Measurements from ENCODE around the gene SELENOO. TPM values are rescaled to one million over a fixed set of nuclear protein-coding genes. Genes with fewer than 3 reads are reported as not detected.

The SELENOO gene
- total RNA-seq, 1 donor from 2014 or later, result 28.3 TPM

- DNase-seq (ENCODE audit: low spot score in 2 of 2, unreplicated experiment in 2 of 2), result no peak
- H3K36me3 Mint-ChIP-seq, result peaks cover 3% of the 10 kb centered on the region
- H3K9me3 Mint-ChIP-seq, result no peaks in the 10 kb centered on the region
- peak overlapping the region; percentile 100 for H3K4me3 Mint-ChIP-seq
- no peak for TF ChIP-seq CTCF (IDR thresholded peaks at IDR 0.05; ENCODE audit: unreplicated experiment)
- H3K4me1 Mint-ChIP-seq, result peaks cover 33% of the 10 kb centered on the region
- no peaks in the 10 kb centered on the region for H3K27me3 Mint-ChIP-seq (ENCODE audit: low read depth)
- H3K27ac Mint-ChIP-seq, result no peak overlapping the region
Observed at GRCh38 chr22:50242406-50242949, 41.7 kb downstream of the SELENOO start.

GRCh38 chr22:50243685-50244419, 43.0 kb downstream of the SELENOO start:
- Mint-ChIP-seq H3K27me3 (ENCODE audit: low read depth) (no peaks in the 10 kb centered on the region), H3K27ac (peak overlapping the region; percentile 100), H3K4me3 (peak overlapping the region; percentile 100), H3K9me3 (no peaks in the 10 kb centered on the region), H3K36me3 (peaks cover 3% of the 10 kb centered on the region), H3K4me1 (peaks cover 35% of the 10 kb centered on the region)
- no peak for DNase-seq (ENCODE audit: low spot score in 2 of 2, unreplicated experiment in 2 of 2)
- no peak for TF ChIP-seq CTCF (IDR thresholded peaks at IDR 0.05; ENCODE audit: unreplicated experiment)

- no peaks in the 10 kb centered on the region for H3K27me3 Mint-ChIP-seq (ENCODE audit: low read depth)
- peak within 1 kb of the TSS; percentile 100 for H3K27ac Mint-ChIP-seq
- peaks cover 3% of the 10 kb centered on the region for H3K36me3 Mint-ChIP-seq
- H3K9me3 Mint-ChIP-seq, result no peaks in the 10 kb centered on the region
- peak within 1 kb of the TSS; percentile 100 for H3K4me3 Mint-ChIP-seq
- H3K4me1 Mint-ChIP-seq, result peaks cover 35% of the 10 kb centered on the region
- no peak for TF ChIP-seq CTCF (IDR thresholded peaks at IDR 0.05; ENCODE audit: unreplicated experiment)
- DNase-seq (ENCODE audit: low spot score in 2 of 2, unreplicated experiment in 2 of 2), result peak; percentile 91 to 94
Observed at GRCh38 chr22:50244420-50245213, 43.8 kb downstream of the SELENOO start, which contains the start of gene TUBGCP6. TUBGCP6 (minus strand) TSS chr22:50245023; CDS start chr22:50244459, 564 bp downstream.

GRCh38 chr22:50245214-50246072, 44.6 kb downstream of the SELENOO start:
- Mint-ChIP-seq H3K9me3 (no peaks in the 10 kb centered on the region), H3K4me3 (peak overlapping the region; percentile 100)
- no peak for DNase-seq (ENCODE audit: low spot score in 2 of 2, unreplicated experiment in 2 of 2)

More at GRCh38 chr22:50245214-50246072, 44.6 kb downstream of the SELENOO start:
- Mint-ChIP-seq H3K27me3 (ENCODE audit: low read depth) (no peaks in the 10 kb centered on the region), H3K36me3 (peaks cover 3% of the 10 kb centered on the region), H3K4me1 (peaks cover 39% of the 10 kb centered on the region), H3K27ac (peak overlapping the region; percentile 100)
- no peak for TF ChIP-seq CTCF (IDR thresholded peaks at IDR 0.05; ENCODE audit: unreplicated experiment)

Data from mesothelial cell of epicardium (in vitro differentiated cells).